Activated CD8-positive, alpha-beta memory T cell treated with anti-CD3 and anti-CD28 coated beads, Interleukin-2, amount 10 ng/mL, durations not matched to agents 7 days and 5 days (primary cell): ENCODE measurements around the gene DZIP3. TPM values are rescaled to one million over a fixed set of nuclear protein-coding genes. Genes with fewer than 3 reads are reported as not detected.
"Not testable (repeated sequence)": the region's sequence is repeated elsewhere in the genome, so short reads cannot be mapped to it uniquely, and the experiment has no call there.

ENCODE experiments used
- ATAC-seq: fragments of 150-1000 bp; cut with Tn5 transposase; one replicate; pipeline ENCODE4 v1.10.0; 2021; ENCODE audit warnings: moderate library complexity
- CTCF ChIA-PET: fragments of 350-600 bp; sonication (Branson Sonifier 250); formaldehyde crosslinking; loops from one replicate; lab custom pipeline; 2021; ENCODE audit warnings: antibody characterized with exemption; lab: Charles Lee
- DNase-seq: peaks from one replicate; pipeline ENCODE4 v3.0.0-alpha.2; 2020
- H3K27ac Mint-ChIP-seq: one replicate; pipeline ENCODE4 v1.8.0; 2021; ENCODE audit warnings: mild to moderate bottlenecking, mixed read lengths
- H3K27me3 Mint-ChIP-seq: one replicate; pipeline ENCODE4 v1.8.0; 2021; ENCODE audit warnings: mixed read lengths
- H3K36me3 Mint-ChIP-seq: one replicate; pipeline ENCODE4 v1.8.0; 2021; ENCODE audit warnings: mild to moderate bottlenecking, mixed read lengths
- H3K4me1 Mint-ChIP-seq: one replicate; pipeline ENCODE4 v1.8.0; 2021; ENCODE audit warnings: mixed read lengths
- H3K4me3 Mint-ChIP-seq: one replicate; pipeline ENCODE4 v1.8.0; 2021; ENCODE audit warnings: mild to moderate bottlenecking, moderate library complexity, mixed read lengths
- H3K9me3 Mint-ChIP-seq: one replicate; pipeline ENCODE4 v1.8.0; 2022; ENCODE audit warnings: low read depth, mixed read lengths
- total RNA-seq, 2 experiments: library from RNA; stranded (reverse); gene quantifications; one replicate each; pipeline ENCODE4 v1.2.3, GENCODE V29; 2021

DZIP3 gene
- total RNA-seq, 2 experiments from 2014 or later = 25.0 to 26.3 TPM

DNA sequence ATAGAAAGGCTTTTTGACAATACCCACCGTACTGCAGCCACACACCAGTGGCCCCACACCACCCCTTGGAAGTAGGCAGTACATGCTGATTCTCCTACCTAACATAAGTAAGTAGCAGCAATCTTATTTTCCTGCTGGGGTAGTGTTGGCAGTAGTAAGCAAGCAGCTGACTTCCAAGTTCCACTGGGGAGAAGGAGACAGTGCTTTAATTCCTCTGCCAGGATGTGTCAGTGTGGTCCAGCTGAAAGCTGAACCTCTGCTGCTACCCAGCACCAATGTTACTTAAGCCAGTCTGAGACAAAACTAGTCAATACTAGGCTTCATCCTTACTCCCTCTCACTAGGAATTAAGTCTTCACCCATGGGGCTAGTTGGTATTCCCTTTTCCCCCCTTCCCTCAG lies 74.7 kb downstream of the DZIP3 start:
- Mint-ChIP-seq H3K4me3 (no peak overlapping the region), H3K27ac (no peak overlapping the region), H3K9me3 (no peaks in the 10 kb centered on the region), H3K36me3 (peaks cover 21% of the 10 kb centered on the region), H3K4me1 (peaks cover 19% of the 10 kb centered on the region), H3K27me3 (no peaks in the 10 kb centered on the region)
- DNase-seq = no peak
- ATAC-seq = no peak
- CTCF ChIA-PET = interaction anchor here (1.0 to 9.3 kb wide), 4 partner anchors 142 to 359 kb away, joined by 3 to 154 read pairs (median 36); no protein-coding TSS in a partner anchor

DNA sequence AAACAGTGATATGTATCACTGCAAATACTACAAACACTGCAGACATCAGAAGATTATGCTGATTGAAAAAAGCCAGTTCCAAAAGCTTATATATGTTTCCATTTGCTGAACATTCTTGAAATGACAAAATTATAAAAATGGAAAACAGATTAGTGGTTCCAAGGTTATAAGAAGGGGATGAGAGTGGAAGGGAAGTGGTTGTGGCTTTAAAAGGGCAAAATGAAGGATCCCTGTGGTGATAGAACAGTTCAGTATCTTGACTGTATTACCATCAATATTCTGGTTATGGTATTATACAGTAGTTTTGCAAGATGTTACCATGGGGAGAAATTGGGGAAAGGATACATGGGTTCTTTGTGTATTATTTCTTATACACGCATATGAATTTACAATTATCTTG lies 77.8 kb downstream of the DZIP3 start:
- H3K27me3 Mint-ChIP-seq = no peaks in the 10 kb centered on the region
- ATAC-seq (no peak), DNase-seq (no peak)
- H3K36me3 Mint-ChIP-seq = peaks cover 34% of the 10 kb centered on the region
- H3K4me3 Mint-ChIP-seq = no peak overlapping the region
- peaks cover 16% of the 10 kb centered on the region for H3K4me1 Mint-ChIP-seq
- CTCF ChIA-PET = interaction anchor here (1.6 to 9.3 kb wide), 2 partner anchors 139 to 249 kb away, joined by 4 to 154 read pairs; no protein-coding TSS in a partner anchor
- H3K9me3 Mint-ChIP-seq = no peaks in the 10 kb centered on the region
- no peak overlapping the region for H3K27ac Mint-ChIP-seq

DNA sequence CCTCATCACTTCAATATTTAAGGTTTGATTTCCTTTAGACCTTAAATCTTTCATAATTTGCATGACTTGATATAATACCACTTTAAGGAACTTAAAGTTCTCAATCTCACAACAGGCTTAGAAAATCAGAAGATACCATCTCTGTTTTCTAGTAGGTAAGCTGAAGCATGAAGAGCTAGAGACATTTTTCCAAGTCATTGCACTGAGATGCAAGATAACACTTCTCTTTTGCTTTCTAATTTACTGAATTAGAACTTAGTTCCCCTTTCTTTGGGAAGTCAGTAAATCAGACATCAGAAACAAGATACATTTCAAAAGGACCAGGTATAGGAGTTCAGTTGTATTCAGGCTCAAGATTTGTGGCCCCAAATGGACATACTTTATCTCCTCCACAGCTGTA lies 79.7 kb downstream of the DZIP3 start:
- Mint-ChIP-seq H3K4me1 (peaks cover 19% of the 10 kb centered on the region), H3K9me3 (no peaks in the 10 kb centered on the region), H3K27ac (no peak overlapping the region), H3K27me3 (no peaks in the 10 kb centered on the region), H3K36me3 (peaks cover 30% of the 10 kb centered on the region), H3K4me3 (no peak overlapping the region)
- DNase-seq (no peak), ATAC-seq (no peak)
- CTCF ChIA-PET = interaction anchor here (2.9 to 9.3 kb wide), 2 partner anchors 149 to 247 kb away, joined by 15 to 154 read pairs; no protein-coding TSS in a partner anchor

DNA sequence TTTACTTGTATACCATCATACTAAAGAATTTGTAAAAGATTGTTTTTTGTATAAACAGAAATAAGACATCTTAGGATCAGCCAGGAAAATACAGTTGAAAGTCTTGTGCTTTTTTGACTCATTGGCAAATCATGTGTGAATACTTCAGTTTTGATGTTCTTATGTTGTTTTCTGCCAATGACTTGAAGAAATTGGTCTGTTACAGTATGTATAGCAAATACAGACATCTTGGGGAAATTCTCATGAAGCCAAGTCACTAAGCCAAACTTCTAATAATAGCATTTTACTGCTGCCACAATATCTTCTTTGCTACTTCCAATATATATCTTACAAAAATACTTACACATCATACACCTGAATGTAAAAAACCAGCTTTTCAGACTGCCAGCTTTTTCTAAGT lies 83.2 kb downstream of the DZIP3 start:
- H3K4me1 Mint-ChIP-seq = peaks cover 5% of the 10 kb centered on the region

DNA sequence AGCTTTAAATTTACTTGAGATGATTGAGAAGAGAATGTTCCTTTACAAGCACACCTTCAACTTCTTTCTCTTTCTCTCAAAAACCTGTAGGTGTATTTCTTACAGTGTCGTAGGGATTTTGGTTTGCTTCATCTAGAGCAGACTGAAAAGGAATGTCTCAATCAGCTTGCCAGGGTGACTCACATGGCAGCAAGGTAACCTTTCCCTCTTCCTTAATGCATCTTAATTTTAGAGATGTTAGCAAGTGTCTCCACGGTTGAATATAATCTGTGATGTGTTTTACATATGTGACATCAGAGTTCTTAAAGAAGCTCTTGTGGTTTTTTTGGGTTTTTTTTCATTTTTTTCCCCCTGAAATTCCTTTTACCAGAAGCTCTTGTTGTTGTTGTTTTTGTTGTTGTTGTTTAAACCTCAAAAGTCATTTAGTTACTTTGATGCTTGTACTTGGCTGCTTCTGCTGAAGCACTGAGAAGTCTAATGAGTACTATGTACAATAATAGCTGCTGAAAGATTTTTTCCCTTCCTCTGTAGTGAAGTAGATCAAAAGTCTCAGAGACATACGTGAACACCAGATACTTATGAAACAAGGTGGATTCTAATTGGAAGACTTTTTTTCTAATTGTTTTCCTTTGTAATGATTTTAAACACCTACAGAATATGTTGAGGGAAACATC lies 84.6 kb downstream of the DZIP3 start:
- Mint-ChIP-seq H3K9me3 (no peaks in the 10 kb centered on the region), H3K27ac (no peak overlapping the region), H3K4me3 (no peak overlapping the region), H3K4me1 (peaks cover 5% of the 10 kb centered on the region), H3K36me3 (peaks cover 29% of the 10 kb centered on the region), H3K27me3 (no peaks in the 10 kb centered on the region)
- CTCF ChIA-PET = interaction anchor here (3.8 kb wide), 1 partner anchor 241 kb away, joined by 15 read pairs; no protein-coding TSS in a partner anchor
- no peak for ATAC-seq
- DNase-seq = no peak

More for the DNA sequence above, 83.2 kb downstream of the DZIP3 start:
- DNase-seq = no peak
- no peak for ATAC-seq
- Mint-ChIP-seq H3K9me3 (no peaks in the 10 kb centered on the region), H3K27me3 (no peaks in the 10 kb centered on the region), H3K4me3 (no peak overlapping the region), H3K27ac (no peak overlapping the region), H3K36me3 (peaks cover 26% of the 10 kb centered on the region)
- CTCF ChIA-PET = interaction anchor here (0.8 to 3.8 kb wide), 4 partner anchors 9 to 242 kb away, joined by 3 to 15 read pairs (median 3); no protein-coding TSS in a partner anchor

DNA sequence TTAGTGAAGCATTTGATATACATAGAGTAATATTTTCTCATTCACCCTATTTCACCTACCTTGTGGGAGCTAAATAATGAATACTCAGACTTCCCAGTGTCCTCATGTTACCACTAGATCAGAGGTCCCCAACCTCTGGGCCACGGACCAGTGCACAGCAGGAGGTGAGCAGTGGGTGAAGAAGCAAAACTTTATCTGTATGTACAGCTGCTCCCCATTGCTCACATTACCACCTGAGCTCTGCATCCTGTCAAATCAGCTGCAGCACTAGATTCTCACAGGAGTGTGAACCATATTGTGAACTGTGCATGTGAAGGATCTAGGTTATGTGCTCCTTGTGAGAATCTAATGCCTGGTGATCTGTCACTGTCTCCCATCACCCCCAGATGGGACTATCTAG lies 88.3 kb downstream of the DZIP3 start:
- no peak overlapping the region for H3K4me3 Mint-ChIP-seq
- H3K27ac Mint-ChIP-seq = no peak overlapping the region
- H3K4me1 Mint-ChIP-seq = peaks cover 5% of the 10 kb centered on the region
- ATAC-seq = no peak
- H3K27me3 Mint-ChIP-seq = no peaks in the 10 kb centered on the region
- no peak for DNase-seq
- H3K9me3 Mint-ChIP-seq = no peaks in the 10 kb centered on the region
- CTCF ChIA-PET = interaction anchor here (0.6 to 0.8 kb wide), 2 partner anchors 237 to 384 kb away, joined by 3 read pairs; no protein-coding TSS in a partner anchor
- H3K36me3 Mint-ChIP-seq = peaks cover 27% of the 10 kb centered on the region

DNA sequence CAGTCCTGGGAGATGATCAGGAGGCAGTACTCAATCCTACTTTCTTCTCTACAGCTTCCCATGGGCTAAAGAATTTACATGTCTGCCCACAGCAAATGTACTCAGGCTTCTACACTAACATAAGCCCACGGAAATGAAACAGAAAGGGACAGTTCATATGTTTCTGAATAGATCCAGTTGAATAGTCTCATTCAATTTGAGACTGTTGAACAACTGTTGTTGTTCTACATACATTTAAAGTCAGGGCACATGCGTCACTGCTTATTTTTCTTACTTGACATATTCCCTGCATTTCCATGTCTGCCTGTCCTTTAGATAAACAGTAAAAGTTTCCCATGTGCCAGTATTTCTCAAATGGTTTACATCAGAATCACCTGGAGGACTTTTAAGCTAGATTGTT lies 102.8 kb downstream of the DZIP3 start:
- ATAC-seq, H3K27ac Mint-ChIP-seq, H3K27me3 Mint-ChIP-seq, H3K4me1 Mint-ChIP-seq, H3K4me3 Mint-ChIP-seq, H3K9me3 Mint-ChIP-seq, DNase-seq, CTCF ChIA-PET: not testable (repeated sequence)
- H3K36me3 Mint-ChIP-seq = peaks cover 49% of the 10 kb centered on the region

DNA sequence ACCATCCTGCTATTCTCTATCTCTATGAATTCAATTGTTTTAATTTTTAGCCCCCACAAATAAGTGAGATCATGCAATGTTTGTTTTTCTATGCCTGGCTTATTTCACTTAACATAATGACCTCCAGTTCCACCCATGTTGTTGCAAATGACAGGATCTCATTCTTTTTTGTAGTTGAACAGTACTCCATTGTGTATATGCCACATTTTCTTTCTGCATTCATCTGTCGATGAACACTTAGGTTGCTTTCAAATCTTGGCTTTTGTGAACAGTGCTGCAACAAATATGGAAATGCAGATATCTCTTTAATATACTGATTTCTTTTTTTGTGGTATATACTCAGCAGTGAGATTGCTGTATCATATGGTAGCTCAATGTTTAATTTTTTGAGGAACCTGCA lies 108.9 kb downstream of the DZIP3 start:
- CTCF ChIA-PET = no interaction called here
- H3K9me3 Mint-ChIP-seq = peaks cover 9% of the 10 kb centered on the region
- H3K36me3 Mint-ChIP-seq = peaks cover 19% of the 10 kb centered on the region
- no peak overlapping the region for H3K27ac Mint-ChIP-seq
- H3K4me1 Mint-ChIP-seq = no peaks in the 10 kb centered on the region
- ATAC-seq (no peak), DNase-seq (no peak)
- H3K27me3 Mint-ChIP-seq = no peaks in the 10 kb centered on the region
- no peak overlapping the region for H3K4me3 Mint-ChIP-seq

DNA sequence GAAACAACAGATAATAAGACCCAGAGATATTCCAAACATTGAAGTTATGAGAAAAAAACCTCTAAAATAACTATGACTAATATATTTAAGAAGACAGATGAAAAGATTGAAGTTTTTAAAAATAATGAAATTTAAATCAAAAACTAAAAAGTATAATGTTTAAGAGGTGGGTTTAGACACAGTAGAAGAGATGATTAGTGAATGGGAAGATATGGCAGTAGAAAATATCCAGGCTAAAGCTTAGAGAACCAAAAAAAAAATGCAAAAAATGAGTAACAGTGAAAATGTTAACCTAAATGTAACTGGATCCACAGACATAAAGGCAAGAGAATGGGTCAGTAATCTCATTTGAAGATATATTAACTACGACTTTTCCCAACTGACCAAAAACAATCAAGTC lies 115.5 kb downstream of the DZIP3 start:
- Mint-ChIP-seq H3K36me3 (peaks cover 10% of the 10 kb centered on the region), H3K4me3 (no peak overlapping the region), H3K9me3 (peaks cover 10% of the 10 kb centered on the region), H3K27ac (no peak overlapping the region), H3K27me3 (peaks cover 4% of the 10 kb centered on the region), H3K4me1 (no peaks in the 10 kb centered on the region)
- CTCF ChIA-PET = no interaction called here
- no peak for ATAC-seq
- DNase-seq = no peak

- Mint-ChIP-seq H3K4me3 (no peak overlapping the region), H3K27me3 (peaks cover 4% of the 10 kb centered on the region), H3K36me3 (no peaks in the 10 kb centered on the region), H3K27ac (no peak overlapping the region), H3K4me1 (no peaks in the 10 kb centered on the region), H3K9me3 (no peaks in the 10 kb centered on the region)
- CTCF ChIA-PET = no interaction called here
- ATAC-seq (no peak), DNase-seq (no peak)
Observed at GRCh38 chr3:108713009-108713516, 123.5 kb downstream of the DZIP3 start.

GRCh38 chr3:108713816-108714215 lies 124.3 kb downstream of the DZIP3 start:
- Mint-ChIP-seq H3K36me3 (no peaks in the 10 kb centered on the region), H3K27me3 (peaks cover 7% of the 10 kb centered on the region), H3K27ac (no peak overlapping the region), H3K4me1 (no peaks in the 10 kb centered on the region), H3K9me3 (no peaks in the 10 kb centered on the region), H3K4me3 (no peak overlapping the region)
- CTCF ChIA-PET = no interaction called here
- ATAC-seq (no peak), DNase-seq (no peak)

DNA sequence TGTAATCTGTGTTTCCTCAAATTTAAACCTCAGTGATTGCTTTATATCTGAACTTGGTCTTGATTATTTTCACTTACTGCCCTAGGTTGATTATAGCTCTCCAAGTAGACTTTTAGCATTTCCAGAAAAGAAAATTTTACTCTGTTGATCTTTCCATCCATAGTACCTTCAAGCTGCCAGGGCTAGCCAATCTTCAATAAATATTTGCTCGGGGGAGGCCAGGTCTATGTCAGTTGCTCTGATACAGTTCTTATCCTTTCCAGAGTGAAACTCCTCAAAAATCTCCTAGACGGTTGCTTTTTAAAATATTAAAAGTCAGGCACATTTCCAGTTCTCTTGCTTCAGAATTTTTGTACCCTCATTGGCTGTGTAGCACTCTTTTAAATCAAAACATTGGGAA lies 128.9 kb downstream of the DZIP3 start:
- Mint-ChIP-seq H3K4me3 (no peak overlapping the region), H3K4me1 (peaks cover 6% of the 10 kb centered on the region), H3K27me3 (peaks cover 5% of the 10 kb centered on the region), H3K36me3 (peaks cover 1% of the 10 kb centered on the region), H3K9me3 (peaks cover 1% of the 10 kb centered on the region), H3K27ac (no peak overlapping the region)
- CTCF ChIA-PET = interaction anchor here (0.8 kb wide), 1 partner anchor 100 kb away, joined by 3 read pairs; no protein-coding TSS in a partner anchor
- no peak for ATAC-seq
- DNase-seq = no peak

DNA sequence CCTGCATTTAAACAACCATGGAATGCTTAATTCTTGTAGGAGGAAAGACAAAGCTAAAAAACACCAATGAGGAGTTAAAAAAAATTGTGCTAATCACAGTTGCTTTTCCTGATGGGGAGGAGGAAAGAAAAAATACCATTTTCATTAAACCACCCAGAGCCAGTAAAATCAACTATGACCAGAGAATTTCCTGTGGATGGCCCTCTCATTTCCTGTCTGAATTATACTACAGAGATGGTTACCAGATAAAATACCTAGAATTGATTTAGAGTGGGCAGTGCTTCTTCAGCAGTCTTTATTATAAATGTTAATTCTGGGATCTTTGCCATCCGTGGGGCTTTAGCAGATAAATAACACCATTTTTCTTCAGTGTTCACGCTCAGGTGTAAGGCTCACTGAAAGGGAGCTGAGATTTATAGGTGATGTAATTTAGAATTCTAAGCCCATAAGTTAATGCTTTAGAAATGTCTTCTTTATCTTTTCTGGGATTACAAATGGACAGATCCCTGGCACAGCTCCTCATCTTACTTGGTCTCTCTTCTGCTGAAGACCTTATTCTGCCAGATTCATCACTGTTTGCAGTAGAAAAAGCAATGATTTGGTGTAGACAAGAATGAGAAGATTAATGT lies 129.8 kb downstream of the DZIP3 start:
- DNase-seq = no peak
- Mint-ChIP-seq H3K4me1 (peaks cover 6% of the 10 kb centered on the region), H3K27ac (no peak overlapping the region), H3K36me3 (peaks cover 1% of the 10 kb centered on the region), H3K27me3 (peaks cover 5% of the 10 kb centered on the region), H3K9me3 (peaks cover 1% of the 10 kb centered on the region), H3K4me3 (no peak overlapping the region)
- ATAC-seq = no peak
- CTCF ChIA-PET = interaction anchor here (0.8 to 1.1 kb wide), 4 partner anchors 10 to 99 kb away, joined by 3 read pairs; no protein-coding TSS in a partner anchor
